Measurements from ENCODE around the gene ZNF236. TPM values are rescaled to one million over a fixed set of nuclear protein-coding genes. Genes with fewer than 3 reads are reported as not detected.
"Not testable (repeated sequence)": the region's sequence is repeated elsewhere in the genome, so short reads cannot be mapped to it uniquely, and the experiment has no call there.

The ZNF236 gene
- total RNA-seq, 2 experiments from 2014 or later, result 6.6 to 16.1 TPM

DNA sequence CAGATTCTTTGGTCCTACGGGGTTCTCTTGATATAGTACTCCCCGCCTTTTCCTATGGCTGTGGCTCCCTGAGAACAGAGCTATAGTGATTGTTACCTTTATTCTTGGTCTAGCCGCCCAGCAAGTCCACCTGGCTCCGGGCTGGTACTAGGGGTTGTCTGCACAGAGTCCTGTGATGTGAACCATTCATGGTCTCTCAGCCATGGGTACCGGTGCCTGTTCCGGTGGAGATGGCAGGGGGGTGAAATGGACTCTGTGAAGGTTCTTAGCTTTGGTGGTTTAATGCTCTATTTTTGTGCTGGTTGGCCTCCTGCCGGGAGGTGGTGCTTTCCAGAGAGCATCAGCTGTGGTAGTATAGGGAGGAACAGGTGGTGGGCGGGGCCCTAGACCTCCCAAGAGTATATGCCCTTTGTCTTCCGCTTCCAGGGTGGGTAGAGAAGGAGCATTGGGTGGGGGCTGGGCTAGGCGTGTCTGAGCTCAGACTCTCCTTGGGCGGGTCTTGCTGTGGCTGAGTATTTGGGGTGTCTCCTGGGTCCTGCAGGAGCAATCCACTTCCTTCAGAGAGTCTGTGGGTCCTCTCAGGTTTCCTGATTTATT lies 143.3 kb downstream of the ZNF236 start:
- H3K4me1 ChIP-seq (ENCODE audit: insufficient read depth, low read length, poor library complexity, severe bottlenecking), result peaks cover 49% of the 10 kb centered on the region
- not testable (repeated sequence) for H3K9me2 ChIP-seq (ENCODE audit: insufficient read depth, low read length); H3K79me2 ChIP-seq (ENCODE audit: insufficient read depth, low read depth, low read length); H3K9me3 ChIP-seq (ENCODE audit: low read length); H4K20me1 ChIP-seq (ENCODE audit: insufficient read depth, low read length); BruUV-seq (replicated peaks)
- peak overlapping the region; percentile 72 for H3K4me2 ChIP-seq (ENCODE audit: low read length)
- TF ChIP-seq, protein P1, sequence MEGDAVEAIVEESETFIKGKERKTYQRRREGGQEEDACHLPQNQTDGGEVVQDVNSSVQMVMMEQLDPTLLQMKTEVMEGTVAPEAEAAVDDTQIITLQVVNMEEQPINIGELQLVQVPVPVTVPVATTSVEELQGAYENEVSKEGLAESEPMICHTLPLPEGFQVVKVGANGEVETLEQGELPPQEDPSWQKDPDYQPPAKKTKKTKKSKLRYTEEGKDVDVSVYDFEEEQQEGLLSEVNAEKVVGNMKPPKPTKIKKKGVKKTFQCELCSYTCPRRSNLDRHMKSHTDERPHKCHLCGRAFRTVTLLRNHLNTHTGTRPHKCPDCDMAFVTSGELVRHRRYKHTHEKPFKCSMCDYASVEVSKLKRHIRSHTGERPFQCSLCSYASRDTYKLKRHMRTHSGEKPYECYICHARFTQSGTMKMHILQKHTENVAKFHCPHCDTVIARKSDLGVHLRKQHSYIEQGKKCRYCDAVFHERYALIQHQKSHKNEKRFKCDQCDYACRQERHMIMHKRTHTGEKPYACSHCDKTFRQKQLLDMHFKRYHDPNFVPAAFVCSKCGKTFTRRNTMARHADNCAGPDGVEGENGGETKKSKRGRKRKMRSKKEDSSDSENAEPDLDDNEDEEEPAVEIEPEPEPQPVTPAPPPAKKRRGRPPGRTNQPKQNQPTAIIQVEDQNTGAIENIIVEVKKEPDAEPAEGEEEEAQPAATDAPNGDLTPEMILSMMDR (conservative IDR thresholded peaks at IDR 0.05; ENCODE audit: low read length), result 0 out of 2 replicates have a peak, but pooled peaks have one; percentile 31
- ChIA-PET POLR2A (interaction anchor here (2.1 to 2.2 kb wide), 2 partner anchors 11 to 14 kb away, joined by 9 to 13 read pairs; no protein-coding TSS in a partner anchor), CTCF (ENCODE audit: unreplicated experiment) (interaction anchor here (1.8 kb wide), 1 partner anchor 15 kb away, joined by 10 read pairs; no protein-coding TSS in a partner anchor)
- peaks cover 18% of the 10 kb centered on the region for H3K36me3 ChIP-seq (ENCODE audit: insufficient read depth, low read length)
- DNase-seq (ENCODE audit: low spot score), result peak; percentile 85
- intact Hi-C loops (cut with micrococcal nuclease; ENCODE audit: unreplicated experiment), result loop anchor here (1.0 to 10.0 kb wide), 2 partner anchors 17 to 471 kb away; partner anchors contain the start of gene ZNF516
- peak overlapping the region; percentile 54 for H3K4me3 ChIP-seq (ENCODE audit: low read depth, low read length, poor library complexity, severe bottlenecking)
- H2AFZ ChIP-seq (ENCODE audit: low read length), result peak overlapping the region; percentile 19; the same call in 1 of the 2 replicates
- peak overlapping the region; percentile 67 for H3K27ac ChIP-seq (ENCODE audit: low read depth, low read length, poor library complexity, severe bottlenecking)

DNA sequence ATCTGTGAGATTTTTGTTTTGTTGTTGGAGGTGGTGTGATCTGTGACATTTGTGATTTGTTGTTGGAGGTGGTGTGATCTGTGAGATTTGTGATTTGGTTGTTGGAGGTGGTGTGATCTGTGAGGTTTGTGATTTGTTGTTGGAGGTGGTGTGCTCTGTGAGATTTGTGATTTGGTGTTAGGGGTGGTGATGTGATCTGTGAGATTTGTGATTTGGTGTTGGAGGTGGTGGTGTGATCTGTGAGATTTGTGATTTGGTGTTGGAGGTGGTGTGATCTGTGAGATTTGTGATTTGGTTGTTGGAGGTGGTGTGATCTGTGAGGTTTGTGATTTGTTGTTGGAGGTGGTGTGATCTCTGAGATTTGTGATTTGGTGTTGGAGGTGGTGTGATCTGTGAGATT lies 144.9 kb downstream of the ZNF236 start:
- CTCF ChIA-PET (ENCODE audit: unreplicated experiment), result interaction anchor here (0.5 kb wide), 1 partner anchor 85 kb away, joined by 6 read pairs; no protein-coding TSS in a partner anchor
- H3K9me3 ChIP-seq (ENCODE audit: low read length); POLR2A ChIA-PET; BruUV-seq (replicated peaks); H3K9me2 ChIP-seq (ENCODE audit: insufficient read depth, low read length); H3K79me2 ChIP-seq (ENCODE audit: insufficient read depth, low read depth, low read length); H3K4me2 ChIP-seq (ENCODE audit: low read length); DNase-seq (ENCODE audit: low spot score); H3K4me3 ChIP-seq (ENCODE audit: low read depth, low read length, poor library complexity, severe bottlenecking); H2AFZ ChIP-seq (ENCODE audit: low read length); H4K20me1 ChIP-seq (ENCODE audit: insufficient read depth, low read length); H3K36me3 ChIP-seq (ENCODE audit: insufficient read depth, low read length); H3K27ac ChIP-seq (ENCODE audit: low read depth, low read length, poor library complexity, severe bottlenecking): not testable (repeated sequence)
- peaks cover 58% of the 10 kb centered on the region for H3K4me1 ChIP-seq (ENCODE audit: insufficient read depth, low read length, poor library complexity, severe bottlenecking)
- intact Hi-C loops (cut with micrococcal nuclease; ENCODE audit: unreplicated experiment), result loop anchor here (10.0 kb wide), 1 partner anchor 472 kb away; the partner anchor contains the start of gene ZNF516

DNA sequence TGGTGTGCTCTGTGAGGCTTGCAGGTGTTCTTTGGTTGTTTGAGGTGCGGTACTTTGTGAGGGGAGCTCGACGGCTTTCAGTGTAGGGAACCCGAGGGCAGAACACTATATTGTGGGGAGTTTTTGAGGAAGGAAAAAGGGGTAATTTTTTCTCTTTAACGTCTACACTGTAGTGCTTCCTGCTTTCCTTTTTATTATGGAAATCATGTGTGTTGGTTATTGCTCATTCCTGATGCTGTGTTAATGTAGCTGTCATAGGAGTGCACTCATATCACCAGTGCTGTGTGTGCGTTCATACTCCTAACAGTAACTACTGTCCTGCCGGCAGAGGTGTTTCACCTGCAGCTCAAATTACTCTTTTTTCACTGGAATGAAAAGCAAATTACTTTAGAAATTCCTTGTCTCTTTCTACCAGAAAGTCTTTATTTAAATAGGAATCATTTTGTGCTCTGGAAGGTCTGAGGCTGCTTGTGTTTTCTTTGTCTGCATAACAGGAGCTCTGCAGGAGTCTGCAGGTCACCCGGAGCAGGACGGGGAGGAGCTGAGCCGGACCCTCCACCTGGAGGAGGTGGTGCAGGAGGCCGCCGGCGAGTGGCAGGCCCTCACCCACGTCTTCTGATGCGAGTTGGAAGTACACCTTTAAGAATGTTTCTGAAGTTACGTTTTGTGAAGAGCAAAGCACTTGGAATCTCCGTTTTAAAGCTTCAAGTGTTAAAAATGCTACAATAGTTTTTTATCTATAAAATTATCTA lies 145.5 kb downstream of the ZNF236 start:
- POLR2A ChIA-PET, result no interaction called here
- no peak for TF ChIP-seq EZH2phosphoT487 (IDR thresholded peaks at IDR 0.05; ENCODE audit: borderline replicate concordance, low read depth, low read length)
- TF ChIP-seq, protein P1 (conservative IDR thresholded peaks at IDR 0.05; ENCODE audit: low read length), result no peak

More for the DNA sequence above, 145.5 kb downstream of the ZNF236 start:
- CTCF ChIA-PET (ENCODE audit: unreplicated experiment), result interaction anchor here (0.5 kb wide), 1 partner anchor 85 kb away, joined by 6 read pairs; no protein-coding TSS in a partner anchor
- Histone ChIP-seq H3K4me1 (ENCODE audit: insufficient read depth, low read length, poor library complexity, severe bottlenecking) (peaks cover 57% of the 10 kb centered on the region), H3K79me2 (ENCODE audit: insufficient read depth, low read depth, low read length) (peaks cover 9% of the 10 kb centered on the region; the same call in 1 of the 2 replicates), H3K4me2 (ENCODE audit: low read length) (no peak overlapping the region), H4K20me1 (ENCODE audit: insufficient read depth, low read length) (no peaks in the 10 kb centered on the region), H3K9me3 (ENCODE audit: low read length) (peaks cover 3% of the 10 kb centered on the region; the same call in 1 of the 2 replicates), H2AFZ (ENCODE audit: low read length) (no peak overlapping the region), H3K9me2 (ENCODE audit: insufficient read depth, low read length) (no peaks in the 10 kb centered on the region), H3K27ac (ENCODE audit: low read depth, low read length, poor library complexity, severe bottlenecking) (no peak overlapping the region), H3K36me3 (ENCODE audit: insufficient read depth, low read length) (peaks cover 6% of the 10 kb centered on the region), H3K4me3 (ENCODE audit: low read depth, low read length, poor library complexity, severe bottlenecking) (no peak overlapping the region)
- no TSS peak for BruUV-seq (replicated peaks)
- DNase-seq (ENCODE audit: low spot score), result no peak
- intact Hi-C loops (cut with micrococcal nuclease; ENCODE audit: unreplicated experiment), result loop anchor here (10.0 kb wide), 1 partner anchor 473 kb away; the partner anchor contains the start of gene ZNF516
